ENCODE data around the gene NCKAP5. TPM values are rescaled to one million over a fixed set of nuclear protein-coding genes. Genes with fewer than 3 reads are reported as not detected.

NCKAP5 gene
- total and polyA plus RNA-seq, 4 donors, result 0.57 to 2.8 (median 2.4) TPM

- H3K36me3 ChIP-seq (ENCODE audit: control insufficient read depth in 4 of 4, insufficient read depth in 3 of 4, low read depth in 1 of 4, low read length in 3 of 4), result no peaks in the 10 kb centered on the region
- no peak for DNase-seq (ENCODE audit: low spot score)
- no peak overlapping the region for H3K9ac ChIP-seq (ENCODE audit: low read depth in 1 of 2, low read length in 2 of 2)
- 83% methylated on average over 3 of the region's 3 CpGs for WGBS
- H3K27ac ChIP-seq (ENCODE audit: low read depth in 1 of 2, low read length in 2 of 2), result no peak overlapping the region
- peaks cover 0 to 4% (median 2%) of the 10 kb centered on the region in 4 donors for H3K4me1 ChIP-seq (ENCODE audit: control insufficient read depth in 4 of 4, insufficient read depth in 4 of 4, low read length in 3 of 4)
- H3K4me3 ChIP-seq (ENCODE audit: low read depth in 1 of 3, low read length in 3 of 3), result no peak overlapping the region
- TF ChIP-seq, protein P1, sequence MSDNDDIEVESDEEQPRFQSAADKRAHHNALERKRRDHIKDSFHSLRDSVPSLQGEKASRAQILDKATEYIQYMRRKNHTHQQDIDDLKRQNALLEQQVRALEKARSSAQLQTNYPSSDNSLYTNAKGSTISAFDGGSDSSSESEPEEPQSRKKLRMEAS (IDR thresholded peaks at IDR 0.05), result no peak
- TF ChIP-seq HNF4A (conservative IDR thresholded peaks at IDR 0.05), result no peak
- TF ChIP-seq FOXA2 (IDR thresholded peaks at IDR 0.05), result no peak
- no peak for TF ChIP-seq YY1 (IDR thresholded peaks at IDR 0.05)
- TF ChIP-seq, protein P2, sequence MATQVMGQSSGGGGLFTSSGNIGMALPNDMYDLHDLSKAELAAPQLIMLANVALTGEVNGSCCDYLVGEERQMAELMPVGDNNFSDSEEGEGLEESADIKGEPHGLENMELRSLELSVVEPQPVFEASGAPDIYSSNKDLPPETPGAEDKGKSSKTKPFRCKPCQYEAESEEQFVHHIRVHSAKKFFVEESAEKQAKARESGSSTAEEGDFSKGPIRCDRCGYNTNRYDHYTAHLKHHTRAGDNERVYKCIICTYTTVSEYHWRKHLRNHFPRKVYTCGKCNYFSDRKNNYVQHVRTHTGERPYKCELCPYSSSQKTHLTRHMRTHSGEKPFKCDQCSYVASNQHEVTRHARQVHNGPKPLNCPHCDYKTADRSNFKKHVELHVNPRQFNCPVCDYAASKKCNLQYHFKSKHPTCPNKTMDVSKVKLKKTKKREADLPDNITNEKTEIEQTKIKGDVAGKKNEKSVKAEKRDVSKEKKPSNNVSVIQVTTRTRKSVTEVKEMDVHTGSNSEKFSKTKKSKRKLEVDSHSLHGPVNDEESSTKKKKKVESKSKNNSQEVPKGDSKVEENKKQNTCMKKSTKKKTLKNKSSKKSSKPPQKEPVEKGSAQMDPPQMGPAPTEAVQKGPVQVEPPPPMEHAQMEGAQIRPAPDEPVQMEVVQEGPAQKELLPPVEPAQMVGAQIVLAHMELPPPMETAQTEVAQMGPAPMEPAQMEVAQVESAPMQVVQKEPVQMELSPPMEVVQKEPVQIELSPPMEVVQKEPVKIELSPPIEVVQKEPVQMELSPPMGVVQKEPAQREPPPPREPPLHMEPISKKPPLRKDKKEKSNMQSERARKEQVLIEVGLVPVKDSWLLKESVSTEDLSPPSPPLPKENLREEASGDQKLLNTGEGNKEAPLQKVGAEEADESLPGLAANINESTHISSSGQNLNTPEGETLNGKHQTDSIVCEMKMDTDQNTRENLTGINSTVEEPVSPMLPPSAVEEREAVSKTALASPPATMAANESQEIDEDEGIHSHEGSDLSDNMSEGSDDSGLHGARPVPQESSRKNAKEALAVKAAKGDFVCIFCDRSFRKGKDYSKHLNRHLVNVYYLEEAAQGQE (IDR thresholded peaks at IDR 0.05), result no peak
- no peak for TF ChIP-seq RAD21 (IDR thresholded peaks at IDR 0.05)
- TF ChIP-seq JUND (IDR thresholded peaks at IDR 0.05), result no peak
- no peak for TF ChIP-seq NR2F2 (IDR thresholded peaks at IDR 0.05)
- TF ChIP-seq, protein P3, sequence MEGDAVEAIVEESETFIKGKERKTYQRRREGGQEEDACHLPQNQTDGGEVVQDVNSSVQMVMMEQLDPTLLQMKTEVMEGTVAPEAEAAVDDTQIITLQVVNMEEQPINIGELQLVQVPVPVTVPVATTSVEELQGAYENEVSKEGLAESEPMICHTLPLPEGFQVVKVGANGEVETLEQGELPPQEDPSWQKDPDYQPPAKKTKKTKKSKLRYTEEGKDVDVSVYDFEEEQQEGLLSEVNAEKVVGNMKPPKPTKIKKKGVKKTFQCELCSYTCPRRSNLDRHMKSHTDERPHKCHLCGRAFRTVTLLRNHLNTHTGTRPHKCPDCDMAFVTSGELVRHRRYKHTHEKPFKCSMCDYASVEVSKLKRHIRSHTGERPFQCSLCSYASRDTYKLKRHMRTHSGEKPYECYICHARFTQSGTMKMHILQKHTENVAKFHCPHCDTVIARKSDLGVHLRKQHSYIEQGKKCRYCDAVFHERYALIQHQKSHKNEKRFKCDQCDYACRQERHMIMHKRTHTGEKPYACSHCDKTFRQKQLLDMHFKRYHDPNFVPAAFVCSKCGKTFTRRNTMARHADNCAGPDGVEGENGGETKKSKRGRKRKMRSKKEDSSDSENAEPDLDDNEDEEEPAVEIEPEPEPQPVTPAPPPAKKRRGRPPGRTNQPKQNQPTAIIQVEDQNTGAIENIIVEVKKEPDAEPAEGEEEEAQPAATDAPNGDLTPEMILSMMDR (IDR thresholded peaks at IDR 0.05; ENCODE audit: low read depth, low read length, missing input control), result no peak
- no peak for TF ChIP-seq ATF3 (IDR thresholded peaks at IDR 0.05)
- no peak for TF ChIP-seq GABPA (IDR thresholded peaks at IDR 0.05 in 1 of 2, conservative IDR thresholded peaks at IDR 0.05 in 1 of 2)
- no peaks in the 10 kb centered on the region for H3K9me3 ChIP-seq (ENCODE audit: control insufficient read depth in 4 of 4, low read length in 3 of 4)
- no peaks in the 10 kb centered on the region for H3K27me3 ChIP-seq (ENCODE audit: control insufficient read depth in 4 of 4, insufficient read depth in 4 of 4, low read length in 3 of 4)
Measured at GRCh38 chr2:133476931-133477615, 91.2 kb downstream of the NCKAP5 start.

DNA sequence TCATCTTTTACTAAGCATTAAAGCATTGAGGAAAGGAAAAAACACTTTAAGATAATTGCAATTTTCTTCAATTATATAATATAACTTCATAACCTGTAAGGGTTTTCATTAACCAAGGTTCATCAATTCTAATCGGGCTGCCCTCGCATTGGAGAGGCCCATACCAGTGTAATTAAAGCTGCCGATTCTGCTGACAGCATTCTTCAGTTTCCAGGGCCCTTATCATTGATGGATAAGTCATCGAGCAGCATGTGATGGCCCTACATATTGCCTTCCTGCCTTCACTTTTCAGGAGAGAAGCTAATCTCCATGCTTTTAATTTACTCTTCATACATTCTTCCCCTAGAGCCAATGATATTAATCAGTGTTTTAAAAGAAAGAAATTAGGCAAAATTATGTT is 92.0 kb downstream of the NCKAP5 start:
- no peaks in the 10 kb centered on the region for H3K9me3 ChIP-seq (ENCODE audit: control insufficient read depth in 4 of 4, low read length in 3 of 4)
- WGBS, result 81% methylated on average over 4 of the region's 4 CpGs
- H3K36me3 ChIP-seq (ENCODE audit: control insufficient read depth in 4 of 4, insufficient read depth in 3 of 4, low read depth in 1 of 4, low read length in 3 of 4), result no peaks in the 10 kb centered on the region
- no peak overlapping the region for H3K9ac ChIP-seq (ENCODE audit: low read depth in 1 of 2, low read length in 2 of 2)
- H3K4me1 ChIP-seq (ENCODE audit: control insufficient read depth in 4 of 4, insufficient read depth in 4 of 4, low read length in 3 of 4), result peaks cover 0 to 4% (median 2%) of the 10 kb centered on the region in 4 donors
- H3K4me3 ChIP-seq (ENCODE audit: low read depth in 1 of 3, low read length in 3 of 3), result no peak overlapping the region
- H3K27ac ChIP-seq (ENCODE audit: low read depth in 1 of 2, low read length in 2 of 2), result no peak overlapping the region
- no peak for DNase-seq (ENCODE audit: low spot score)
- no peaks in the 10 kb centered on the region for H3K27me3 ChIP-seq (ENCODE audit: control insufficient read depth in 4 of 4, insufficient read depth in 4 of 4, low read length in 3 of 4)
- TF ChIP-seq SP1 (IDR thresholded peaks at IDR 0.05), result no peak
- no peak for TF ChIP-seq HNF4A (conservative IDR thresholded peaks at IDR 0.05)
- no peak for TF ChIP-seq ZBTB33 (IDR thresholded peaks at IDR 0.05)
- TF ChIP-seq RAD21 (IDR thresholded peaks at IDR 0.05), result no peak
- TF ChIP-seq, protein P2 (IDR thresholded peaks at IDR 0.05), result no peak
- no peak for TF ChIP-seq FOXA1 (IDR thresholded peaks at IDR 0.05)
- no peak for TF ChIP-seq NR2F2 (IDR thresholded peaks at IDR 0.05)
- no peak for TF ChIP-seq EGR1 (IDR thresholded peaks at IDR 0.05; ENCODE audit: low read depth in 2 of 2)
- no peak for TF ChIP-seq TAF1 (conservative IDR thresholded peaks at IDR 0.05)
- TF ChIP-seq ATF3 (IDR thresholded peaks at IDR 0.05), result no peak
- no peak for TF ChIP-seq RXRA (IDR thresholded peaks at IDR 0.05)
- TF ChIP-seq JUND (IDR thresholded peaks at IDR 0.05), result no peak
- TF ChIP-seq, protein P1 (IDR thresholded peaks at IDR 0.05), result no peak
- no peak for TF ChIP-seq HNF4G (IDR thresholded peaks at IDR 0.05)
- TF ChIP-seq FOXA2 (IDR thresholded peaks at IDR 0.05), result no peak
- TF ChIP-seq GABPA (IDR thresholded peaks at IDR 0.05 in 1 of 2, conservative IDR thresholded peaks at IDR 0.05 in 1 of 2), result no peak
- TF ChIP-seq YY1 (IDR thresholded peaks at IDR 0.05), result no peak
